Activated T-cell treated with anti-CD3 and anti-CD28 coated beads, Interleukin-2, amount 50 U/mL, for 24 hours (primary cell): ENCODE data around the gene C16orf89.
"Not testable (repeated sequence)": the region's sequence is repeated elsewhere in the genome, so short reads cannot be mapped to it uniquely, and the experiment has no call there.

ENCODE experiments used
- DNase-seq: peaks from one replicate; pipeline ENCODE4 v3.0.0-alpha.2; 2020
- H3K27ac Mint-ChIP-seq: 2 replicates; pipeline ENCODE4 v1.8.0; 2020; ENCODE audit warnings: mild to moderate bottlenecking, mixed read lengths
- H3K27me3 Mint-ChIP-seq: 2 replicates; pipeline ENCODE4 v1.8.0; 2020; ENCODE audit warnings: mixed read lengths
- H3K36me3 Mint-ChIP-seq: 2 replicates; pipeline ENCODE4 v1.8.0; 2020; ENCODE audit warnings: low read depth, mixed read lengths
- H3K4me1 Mint-ChIP-seq: 2 replicates; pipeline ENCODE4 v1.8.0; 2020; ENCODE audit warnings: low read depth, mixed read lengths
- H3K4me3 Mint-ChIP-seq: 2 replicates; pipeline ENCODE4 v1.8.0; 2020; ENCODE audit warnings: mild to moderate bottlenecking, moderate library complexity, mixed read lengths
- H3K9me3 Mint-ChIP-seq: 2 replicates; pipeline ENCODE4 v1.8.0; 2020; ENCODE audit warnings: mixed read lengths

Gene C16orf89

DNA sequence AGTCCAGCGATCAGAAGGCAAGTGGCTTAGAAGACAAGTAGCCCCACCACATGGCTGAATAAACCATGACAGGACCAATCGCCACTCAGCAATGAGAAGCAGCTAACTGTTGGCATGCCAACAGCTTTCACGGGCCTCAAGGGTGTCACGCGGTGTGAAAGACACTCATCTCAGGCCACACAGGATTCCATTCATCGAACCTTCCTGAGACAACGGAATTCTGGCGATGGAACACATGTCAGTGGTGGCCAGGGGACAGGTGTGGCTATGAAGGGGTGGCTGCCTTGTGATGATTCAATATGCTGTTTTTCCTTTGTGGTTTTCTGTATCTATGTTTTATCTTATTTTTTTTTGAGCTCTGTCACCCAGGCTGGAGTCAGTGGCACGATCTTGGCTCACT is 24.8 kb upstream of the C16orf89 start:
- H3K27me3 Mint-ChIP-seq, DNase-seq, H3K4me3 Mint-ChIP-seq, H3K9me3 Mint-ChIP-seq: not testable (repeated sequence)
- Mint-ChIP-seq H3K4me1 (peaks cover 25% of the 10 kb centered on the region), H3K36me3 (peaks cover 82% of the 10 kb centered on the region), H3K27ac (peak overlapping the region; percentile 61)

DNA sequence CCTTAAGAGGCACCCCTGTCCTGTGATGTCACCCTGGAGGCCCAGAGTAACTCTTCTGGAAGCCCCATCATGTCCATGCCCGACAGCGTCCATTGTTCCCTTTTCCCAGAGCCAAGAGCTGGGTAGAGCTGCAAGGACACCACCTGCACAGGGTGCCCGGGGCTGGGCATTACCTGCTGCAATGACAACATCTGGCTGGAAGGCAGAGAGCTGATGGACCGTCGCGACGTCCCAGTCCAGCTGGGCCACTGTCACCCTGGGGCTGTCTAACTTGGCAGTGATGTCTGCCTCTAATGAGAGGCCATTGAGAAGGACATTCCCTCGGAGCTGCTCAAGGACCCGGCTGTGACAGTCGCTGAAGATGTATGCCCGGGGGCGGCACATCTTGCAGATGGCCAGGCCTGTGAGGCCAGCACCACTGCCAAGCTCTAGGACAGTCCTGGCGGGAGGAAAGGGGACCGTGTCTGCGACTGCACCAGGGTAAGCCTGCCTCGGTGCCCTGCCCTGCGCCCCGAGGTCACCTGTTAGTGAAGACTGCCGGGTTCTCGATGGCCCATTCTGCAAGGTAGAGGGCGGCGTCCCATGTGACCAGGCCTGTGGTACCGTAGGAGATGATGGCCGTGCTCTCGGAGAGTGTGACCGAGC is 24.3 kb upstream of the C16orf89 start:
- peaks cover 23% of the 10 kb centered on the region for H3K4me1 Mint-ChIP-seq
- H3K9me3 Mint-ChIP-seq, H3K27me3 Mint-ChIP-seq, DNase-seq, H3K4me3 Mint-ChIP-seq: not testable (repeated sequence)
- peaks cover 85% of the 10 kb centered on the region for H3K36me3 Mint-ChIP-seq
- peak overlapping the region; percentile 61 for H3K27ac Mint-ChIP-seq

DNA sequence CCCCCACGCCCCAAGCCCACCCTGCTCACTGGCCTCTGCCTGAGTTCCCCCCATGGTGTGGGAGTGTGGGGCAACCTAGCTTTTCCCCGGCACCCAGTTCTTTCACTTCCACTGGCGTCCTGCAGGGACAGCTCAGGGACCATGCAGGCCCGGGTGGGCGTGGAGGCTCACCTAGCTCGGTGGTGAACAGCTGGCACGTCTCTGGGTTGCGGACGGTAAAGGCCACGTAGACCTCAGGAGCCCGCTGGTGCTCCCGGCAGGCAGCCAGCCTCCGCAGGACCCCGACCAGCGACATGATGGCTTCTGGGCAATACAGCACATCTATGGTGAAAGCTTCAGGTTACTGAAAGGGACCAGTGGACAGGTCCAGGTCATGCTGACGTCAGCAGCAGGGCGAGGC is 23.2 kb upstream of the C16orf89 start:
- H3K4me1 Mint-ChIP-seq = peaks cover 21% of the 10 kb centered on the region
- H3K27me3 Mint-ChIP-seq, DNase-seq, H3K9me3 Mint-ChIP-seq, H3K4me3 Mint-ChIP-seq: not testable (repeated sequence)
- H3K36me3 Mint-ChIP-seq = peaks cover 91% of the 10 kb centered on the region
- H3K27ac Mint-ChIP-seq = peak overlapping the region; percentile 59

DNA sequence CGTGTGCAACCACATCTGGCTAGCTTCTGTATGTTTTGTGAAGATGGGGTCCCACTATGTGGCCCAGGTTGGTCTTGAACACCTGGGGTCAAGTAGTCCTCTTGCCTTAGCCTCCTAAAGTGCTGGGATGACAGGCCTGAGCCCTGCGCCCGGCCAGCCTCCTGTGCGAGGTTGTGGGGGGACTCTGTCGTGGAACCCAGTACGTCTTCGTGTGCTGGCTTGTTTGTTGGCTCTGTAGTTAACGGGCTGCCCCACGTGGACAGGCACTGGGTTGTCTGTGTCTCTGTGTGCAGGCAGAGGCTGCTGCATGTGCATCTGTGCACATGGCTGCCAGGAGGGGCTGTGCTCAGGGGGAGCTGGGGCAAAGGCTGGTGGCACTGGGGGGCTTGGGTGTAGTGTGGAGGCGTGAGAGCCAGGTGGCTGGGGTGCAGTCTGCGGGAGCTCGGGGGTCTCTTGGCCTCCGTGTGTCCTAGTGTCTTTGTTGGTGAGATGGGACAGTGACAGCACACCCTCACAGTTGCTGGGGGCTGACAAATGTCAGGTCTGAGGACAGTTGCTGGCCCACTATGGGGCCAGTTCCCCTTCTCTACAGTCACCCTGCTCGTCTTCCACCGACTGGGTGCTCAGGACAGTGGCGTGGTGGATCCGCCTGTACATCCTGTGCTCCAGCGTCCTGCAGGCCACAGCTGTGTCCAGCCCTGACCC is 22.5 kb upstream of the C16orf89 start:
- H3K4me1 Mint-ChIP-seq = peaks cover 21% of the 10 kb centered on the region
- H3K9me3 Mint-ChIP-seq, H3K27me3 Mint-ChIP-seq, H3K4me3 Mint-ChIP-seq, H3K27ac Mint-ChIP-seq, DNase-seq: not testable (repeated sequence)
- H3K36me3 Mint-ChIP-seq = peaks cover 91% of the 10 kb centered on the region

DNA sequence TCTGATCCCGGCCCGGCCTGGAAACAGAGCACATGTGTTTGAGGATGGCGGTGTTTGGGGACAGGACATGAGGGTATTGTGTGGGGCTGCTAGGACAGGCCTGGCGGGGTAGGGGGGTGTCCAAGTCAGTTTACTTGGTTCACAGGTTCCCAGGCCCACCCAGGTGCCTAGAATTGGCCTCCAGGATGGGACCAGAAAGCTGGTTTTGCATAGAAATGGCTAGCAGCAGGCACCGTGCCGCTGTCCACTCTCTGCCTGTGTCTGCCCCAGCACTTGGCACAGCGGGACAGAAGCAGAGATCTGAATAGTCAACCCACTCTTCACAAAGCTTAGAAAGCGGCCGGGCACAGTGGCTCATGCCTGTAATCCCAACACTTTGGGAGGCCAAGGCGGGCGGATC is 20.0 kb upstream of the C16orf89 start:
- peaks cover 15% of the 10 kb centered on the region for H3K4me1 Mint-ChIP-seq
- DNase-seq, H3K27me3 Mint-ChIP-seq, H3K4me3 Mint-ChIP-seq, H3K9me3 Mint-ChIP-seq: not testable (repeated sequence)
- peak overlapping the region; percentile 79 for H3K27ac Mint-ChIP-seq
- H3K36me3 Mint-ChIP-seq = peaks cover 92% of the 10 kb centered on the region

DNA sequence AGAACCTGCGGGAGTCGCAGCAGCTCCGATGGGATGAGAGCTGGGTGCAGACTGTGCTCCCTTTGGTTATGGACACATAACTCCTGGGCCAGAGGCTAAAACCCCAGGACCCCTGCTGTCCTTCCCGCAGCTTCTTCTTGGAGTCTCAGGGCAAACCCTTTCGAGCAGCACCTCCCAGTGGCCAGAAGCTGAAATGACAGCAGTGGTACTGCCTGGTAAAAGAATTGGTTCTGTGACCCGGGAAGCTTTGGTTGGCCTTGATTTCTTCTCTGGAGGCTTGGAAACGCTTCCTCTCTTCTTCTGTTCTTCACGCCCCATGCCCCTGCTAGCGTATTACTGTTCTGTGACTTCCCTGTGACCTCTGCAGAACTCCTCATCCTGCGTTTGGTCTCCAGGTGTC is 19.0 kb upstream of the C16orf89 start:
- not testable (repeated sequence) for H3K27ac Mint-ChIP-seq, H3K9me3 Mint-ChIP-seq, H3K27me3 Mint-ChIP-seq, H3K4me3 Mint-ChIP-seq
- DNase-seq = peak; percentile 70
- peaks cover 90% of the 10 kb centered on the region for H3K36me3 Mint-ChIP-seq
- peaks cover 15% of the 10 kb centered on the region for H3K4me1 Mint-ChIP-seq

DNA sequence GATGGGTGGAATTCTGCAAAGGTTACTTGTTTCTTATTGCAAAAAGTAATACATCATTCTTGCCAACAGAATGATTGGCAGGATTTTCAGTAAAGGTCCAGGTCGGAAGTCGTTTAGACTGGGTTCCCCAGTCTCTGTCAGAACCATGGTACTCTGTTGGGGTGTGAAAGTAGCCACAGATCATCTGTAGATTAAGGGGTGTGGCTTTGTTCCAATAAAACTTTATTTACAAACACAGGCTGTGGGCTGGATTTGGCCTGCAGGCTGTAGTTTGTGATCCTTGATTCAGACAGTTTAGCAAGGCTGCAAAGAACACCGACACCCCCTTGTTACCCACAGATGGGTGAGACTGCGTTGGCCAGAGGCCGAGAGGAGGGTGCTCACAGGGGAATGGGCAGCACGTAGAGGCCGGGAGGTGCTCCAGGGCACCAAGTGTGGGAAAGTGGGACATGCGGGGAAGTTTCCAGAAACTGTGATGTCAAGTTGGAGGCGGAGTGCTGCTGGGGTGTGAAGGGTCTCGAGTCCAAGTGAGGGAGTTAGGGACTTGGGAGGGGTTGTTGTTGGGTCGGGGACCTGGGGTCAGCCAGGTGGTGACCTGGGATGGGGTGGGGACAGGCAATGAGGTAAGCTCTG is 18.5 kb upstream of the C16orf89 start:
- H3K36me3 Mint-ChIP-seq = peaks cover 91% of the 10 kb centered on the region
- H3K4me1 Mint-ChIP-seq = peaks cover 15% of the 10 kb centered on the region
- not testable (repeated sequence) for DNase-seq, H3K4me3 Mint-ChIP-seq, H3K9me3 Mint-ChIP-seq, H3K27me3 Mint-ChIP-seq, H3K27ac Mint-ChIP-seq

DNA sequence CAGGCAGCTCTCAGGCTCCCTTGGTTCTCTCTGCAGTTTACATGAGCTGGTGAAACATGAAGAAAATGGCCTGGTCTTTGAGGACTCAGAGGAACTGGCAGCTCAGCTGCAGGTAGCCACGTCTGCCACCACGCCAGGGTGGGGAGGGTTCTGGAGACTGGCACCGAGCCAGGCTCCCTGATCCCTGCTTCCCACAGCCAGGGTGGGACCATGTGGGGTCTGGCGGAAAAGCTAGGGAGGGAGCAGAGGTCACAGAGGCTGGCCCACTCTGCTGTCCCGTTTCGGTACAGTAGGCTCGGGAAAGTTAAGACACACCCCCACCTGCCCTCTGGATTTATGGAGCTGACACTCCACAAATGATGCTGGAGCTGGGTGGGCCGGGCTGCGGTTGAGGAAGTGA is 17.9 kb upstream of the C16orf89 start:
- not testable (repeated sequence) for H3K27me3 Mint-ChIP-seq, H3K9me3 Mint-ChIP-seq
- peaks cover 91% of the 10 kb centered on the region for H3K36me3 Mint-ChIP-seq

DNA sequence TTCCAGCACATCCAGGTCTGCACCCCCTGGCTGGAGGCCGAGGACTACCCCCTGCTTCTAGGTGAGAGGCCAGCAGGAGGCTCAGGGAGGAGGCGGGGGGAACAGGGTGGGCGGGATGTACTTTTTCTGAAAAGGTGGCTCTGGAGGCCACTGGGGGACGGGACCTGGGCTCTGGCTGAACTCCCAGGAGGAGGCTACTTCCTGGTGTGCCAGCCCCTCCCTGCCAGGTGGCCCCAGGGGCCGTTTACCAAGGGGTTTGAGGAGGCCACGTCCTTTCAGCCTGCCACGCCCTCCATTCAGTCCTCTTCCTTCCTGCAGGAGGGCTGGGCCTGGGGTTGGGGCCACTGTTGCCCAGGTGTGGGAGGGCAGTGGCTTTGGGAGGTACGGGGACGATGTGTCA is 15.2 kb upstream of the C16orf89 start:
- H3K9me3 Mint-ChIP-seq, DNase-seq, H3K27me3 Mint-ChIP-seq, H3K4me1 Mint-ChIP-seq, H3K27ac Mint-ChIP-seq, H3K4me3 Mint-ChIP-seq: not testable (repeated sequence)
- H3K36me3 Mint-ChIP-seq = peaks cover 90% of the 10 kb centered on the region

More for the DNA sequence above, 17.9 kb upstream of the C16orf89 start:
- H3K27ac Mint-ChIP-seq, H3K4me3 Mint-ChIP-seq, DNase-seq: not testable (repeated sequence)
- peaks cover 15% of the 10 kb centered on the region for H3K4me1 Mint-ChIP-seq

DNA sequence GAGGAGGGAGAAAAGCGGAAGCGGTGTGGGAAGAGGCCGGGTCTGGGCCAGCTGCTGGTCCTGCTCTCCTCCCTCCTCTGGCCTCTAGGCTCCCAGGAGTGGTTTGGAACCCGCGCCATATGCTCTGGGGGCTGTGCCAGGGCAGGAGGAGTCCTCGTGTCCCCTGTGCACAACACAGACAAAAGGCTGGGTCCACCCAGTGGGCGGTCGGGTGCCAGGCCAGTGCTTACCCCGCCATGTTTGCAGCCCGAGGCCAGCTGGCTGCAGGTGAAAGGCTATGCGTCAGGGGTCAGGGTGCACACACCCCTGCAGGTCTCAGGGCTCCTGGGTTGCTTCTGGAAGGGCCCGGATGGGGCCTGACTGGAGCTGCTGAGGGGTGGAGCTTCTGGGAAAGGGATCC is 14.7 kb upstream of the C16orf89 start:
- peaks cover 91% of the 10 kb centered on the region for H3K36me3 Mint-ChIP-seq
- DNase-seq, H3K27ac Mint-ChIP-seq, H3K4me3 Mint-ChIP-seq, H3K27me3 Mint-ChIP-seq, H3K4me1 Mint-ChIP-seq, H3K9me3 Mint-ChIP-seq: not testable (repeated sequence)

DNA sequence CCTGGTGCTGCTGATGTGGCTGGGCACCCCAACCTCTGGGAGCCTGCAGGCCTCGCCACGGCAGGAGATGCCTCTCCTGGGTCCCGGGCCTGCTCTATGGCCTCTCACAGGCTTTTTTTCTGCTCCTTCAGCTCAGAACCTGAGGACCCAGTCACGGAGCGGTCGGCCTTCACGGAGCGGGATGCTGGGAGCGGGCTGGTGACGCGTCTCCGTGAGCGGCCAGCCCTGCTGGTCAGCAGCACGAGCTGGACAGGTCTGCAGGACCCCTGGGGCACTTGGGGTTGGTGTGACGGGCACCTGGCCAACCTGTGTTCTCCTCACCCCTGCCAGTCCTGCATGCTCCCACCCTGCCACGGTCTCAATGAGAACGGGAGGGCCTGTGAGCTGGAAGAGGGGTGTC is 12.9 kb upstream of the C16orf89 start:
- DNase-seq = no peak
- Mint-ChIP-seq H3K27me3 (no peaks in the 10 kb centered on the region), H3K4me3 (no peak overlapping the region), H3K9me3 (no peaks in the 10 kb centered on the region), H3K27ac (no peak overlapping the region), H3K4me1 (peaks cover 2% of the 10 kb centered on the region), H3K36me3 (peaks cover 87% of the 10 kb centered on the region)

DNA sequence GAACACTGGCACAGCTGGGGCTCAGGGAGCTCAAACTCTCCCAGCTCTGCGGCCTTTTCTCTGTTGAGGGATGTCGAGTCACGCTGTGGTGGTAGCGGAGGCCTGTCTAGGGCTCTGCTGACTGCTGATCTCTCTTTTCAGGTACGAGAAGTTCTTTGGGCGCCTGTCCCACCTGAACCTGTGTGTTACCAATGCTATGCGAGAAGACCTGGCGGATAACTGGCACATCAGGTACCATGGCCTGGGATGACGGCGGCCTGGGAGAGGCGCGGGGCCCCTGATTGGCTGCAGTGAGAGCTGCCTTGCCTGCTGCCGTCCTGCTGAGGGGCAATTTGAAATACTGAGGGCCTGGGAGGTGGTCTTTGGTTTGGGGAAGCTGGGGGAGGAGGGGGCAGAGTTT is 11.5 kb upstream of the C16orf89 start:
- Mint-ChIP-seq H3K27me3 (no peaks in the 10 kb centered on the region), H3K4me1 (peaks cover 14% of the 10 kb centered on the region), H3K27ac (no peak overlapping the region), H3K9me3 (no peaks in the 10 kb centered on the region), H3K36me3 (peaks cover 83% of the 10 kb centered on the region), H3K4me3 (no peak overlapping the region)
- DNase-seq = no peak

DNA sequence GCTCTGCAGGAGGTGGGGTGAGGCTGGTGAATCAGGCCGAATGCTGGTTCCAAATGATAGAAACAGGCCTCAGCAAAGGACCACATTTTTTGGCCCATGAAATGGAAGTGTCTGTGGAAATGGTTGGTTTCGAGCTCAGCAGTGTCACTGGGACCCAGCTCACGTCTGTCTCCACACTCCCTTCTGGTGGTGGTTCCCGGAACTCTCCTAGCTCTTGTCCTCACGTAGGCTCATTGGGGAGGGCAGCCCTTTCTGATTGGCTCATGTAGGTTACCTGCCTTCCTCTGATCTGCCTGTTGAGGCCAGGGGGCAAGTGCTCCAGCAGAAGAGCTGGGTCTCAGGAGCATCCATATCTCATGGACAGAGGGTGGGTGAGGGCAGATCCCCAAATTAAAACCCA is 9.9 kb upstream of the C16orf89 start:
- Mint-ChIP-seq H3K4me1 (peaks cover 28% of the 10 kb centered on the region), H3K4me3 (no peak overlapping the region), H3K27ac (no peak overlapping the region), H3K9me3 (no peaks in the 10 kb centered on the region), H3K27me3 (no peaks in the 10 kb centered on the region), H3K36me3 (peaks cover 78% of the 10 kb centered on the region)
- DNase-seq = no peak

DNA sequence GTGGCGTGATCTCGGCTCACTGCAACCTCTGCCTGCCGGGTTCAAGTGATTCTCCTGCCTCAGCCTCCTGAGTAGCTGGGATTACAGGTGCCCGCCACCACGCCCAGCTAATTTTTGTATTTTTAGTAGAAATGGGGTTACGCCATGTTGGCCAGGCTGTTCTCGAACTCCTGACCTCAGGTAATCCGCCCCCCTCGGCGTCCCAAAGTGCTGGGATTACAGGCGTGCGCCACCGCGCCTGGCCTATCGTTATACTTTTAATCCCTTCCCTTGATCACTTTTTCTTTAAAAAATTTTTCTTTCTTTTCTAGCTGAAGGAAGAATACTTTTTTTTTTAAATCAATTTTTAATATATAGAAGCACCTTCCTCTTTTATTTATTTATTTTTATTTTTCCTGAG is 8.0 kb upstream of the C16orf89 start:
- H3K4me3 Mint-ChIP-seq, DNase-seq, H3K27ac Mint-ChIP-seq, H3K9me3 Mint-ChIP-seq, H3K27me3 Mint-ChIP-seq: not testable (repeated sequence)
- Mint-ChIP-seq H3K36me3 (peaks cover 61% of the 10 kb centered on the region), H3K4me1 (peaks cover 30% of the 10 kb centered on the region)

DNA sequence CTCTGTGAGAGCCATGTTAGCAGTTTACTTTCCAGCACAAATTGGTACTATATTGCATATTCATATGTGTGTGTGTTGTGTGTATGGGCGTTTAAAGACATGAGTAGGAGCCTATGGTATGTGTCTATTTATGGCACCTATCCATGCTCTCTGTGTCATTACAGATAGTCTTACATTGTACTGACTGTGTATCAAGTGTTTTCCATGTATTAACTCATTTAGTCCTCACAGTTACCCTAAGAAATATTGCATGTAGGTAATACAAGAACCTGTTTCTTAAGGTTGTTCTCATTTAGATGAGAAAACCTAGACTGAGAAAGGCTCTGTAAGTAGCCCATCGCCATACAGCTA is 7.5 kb upstream of the C16orf89 start:
- DNase-seq = no peak
- Mint-ChIP-seq H3K27me3 (no peaks in the 10 kb centered on the region), H3K9me3 (no peaks in the 10 kb centered on the region), H3K4me1 (peaks cover 30% of the 10 kb centered on the region), H3K4me3 (peak overlapping the region; percentile 99), H3K36me3 (peaks cover 56% of the 10 kb centered on the region), H3K27ac (peak overlapping the region; percentile 97)
